ENCODE results near the gene CDC14B. TPM values are rescaled to one million over a fixed set of nuclear protein-coding genes. Genes with fewer than 3 reads are reported as not detected.

The CDC14B gene
- total RNA-seq, 2 donors from 2014 or later, result 12.7 to 17.3 TPM

DNA sequence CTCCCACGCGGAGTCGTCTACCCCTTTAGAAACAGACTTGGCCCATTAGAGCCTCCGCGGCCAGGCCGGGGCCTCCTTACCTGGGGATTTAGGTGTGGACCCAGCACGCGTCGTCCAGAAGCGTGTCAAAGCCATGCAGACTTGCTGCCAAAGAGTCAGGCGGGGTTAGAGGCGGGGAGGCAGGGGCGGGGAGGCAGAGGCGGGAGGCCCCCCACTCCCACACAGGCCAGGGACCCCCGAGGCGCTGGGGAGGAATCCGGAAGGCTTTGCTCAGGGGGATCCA lies 122.6 kb downstream of the CDC14B start:
- no peak overlapping the region for H3K9ac ChIP-seq (ENCODE audit: low read depth in 2 of 2, low read length in 2 of 2)
- H3K4me3 ChIP-seq, result no peak overlapping the region
- TF ChIP-seq, protein P1, sequence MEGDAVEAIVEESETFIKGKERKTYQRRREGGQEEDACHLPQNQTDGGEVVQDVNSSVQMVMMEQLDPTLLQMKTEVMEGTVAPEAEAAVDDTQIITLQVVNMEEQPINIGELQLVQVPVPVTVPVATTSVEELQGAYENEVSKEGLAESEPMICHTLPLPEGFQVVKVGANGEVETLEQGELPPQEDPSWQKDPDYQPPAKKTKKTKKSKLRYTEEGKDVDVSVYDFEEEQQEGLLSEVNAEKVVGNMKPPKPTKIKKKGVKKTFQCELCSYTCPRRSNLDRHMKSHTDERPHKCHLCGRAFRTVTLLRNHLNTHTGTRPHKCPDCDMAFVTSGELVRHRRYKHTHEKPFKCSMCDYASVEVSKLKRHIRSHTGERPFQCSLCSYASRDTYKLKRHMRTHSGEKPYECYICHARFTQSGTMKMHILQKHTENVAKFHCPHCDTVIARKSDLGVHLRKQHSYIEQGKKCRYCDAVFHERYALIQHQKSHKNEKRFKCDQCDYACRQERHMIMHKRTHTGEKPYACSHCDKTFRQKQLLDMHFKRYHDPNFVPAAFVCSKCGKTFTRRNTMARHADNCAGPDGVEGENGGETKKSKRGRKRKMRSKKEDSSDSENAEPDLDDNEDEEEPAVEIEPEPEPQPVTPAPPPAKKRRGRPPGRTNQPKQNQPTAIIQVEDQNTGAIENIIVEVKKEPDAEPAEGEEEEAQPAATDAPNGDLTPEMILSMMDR (IDR thresholded peaks at IDR 0.05), result no peak
- no peaks in the 10 kb centered on the region for H3K27me3 ChIP-seq
- no peak for DNase-seq
- H3K9me3 ChIP-seq, result no peaks in the 10 kb centered on the region
- no peak overlapping the region for H3K27ac ChIP-seq
- intact Hi-C loops (cut with DNase I), result no loop called here
- no peaks in the 10 kb centered on the region for H3K4me1 ChIP-seq
- H3K36me3 ChIP-seq, result no peaks in the 10 kb centered on the region

- TF ChIP-seq, protein P1 (IDR thresholded peaks at IDR 0.05), result no peak
- Histone ChIP-seq H3K36me3 (no peaks in the 10 kb centered on the region), H3K4me3 (no peak overlapping the region), H3K4me1 (no peaks in the 10 kb centered on the region), H3K27me3 (no peaks in the 10 kb centered on the region), H3K27ac (no peak overlapping the region), H3K9ac (ENCODE audit: low read depth in 2 of 2, low read length in 2 of 2) (no peak overlapping the region), H3K9me3 (no peaks in the 10 kb centered on the region)
- intact Hi-C loops (cut with DNase I), result no loop called here
- DNase-seq, result no peak
Observed at GRCh38 chr9:96496368-96497116, 123.1 kb downstream of the CDC14B start.

GRCh38 chr9:96495341-96495740 lies 124.3 kb downstream of the CDC14B start:
- H3K36me3 ChIP-seq, result no peaks in the 10 kb centered on the region
- TF ChIP-seq, protein P1 (IDR thresholded peaks at IDR 0.05), result no peak
- no peak for DNase-seq
- no peaks in the 10 kb centered on the region for H3K9me3 ChIP-seq
- H3K4me3 ChIP-seq, result no peak overlapping the region
- no peak overlapping the region for H3K9ac ChIP-seq (ENCODE audit: low read depth in 2 of 2, low read length in 2 of 2)
- intact Hi-C loops (cut with DNase I), result no loop called here
- H3K4me1 ChIP-seq, result no peaks in the 10 kb centered on the region
- no peak overlapping the region for H3K27ac ChIP-seq
- no peaks in the 10 kb centered on the region for H3K27me3 ChIP-seq

- Histone ChIP-seq H3K27ac (no peak overlapping the region), H3K4me1 (no peaks in the 10 kb centered on the region), H3K9me3 (no peaks in the 10 kb centered on the region), H3K9ac (ENCODE audit: low read depth in 2 of 2, low read length in 2 of 2) (no peak overlapping the region), H3K27me3 (no peaks in the 10 kb centered on the region), H3K4me3 (no peak overlapping the region), H3K36me3 (no peaks in the 10 kb centered on the region)
- intact Hi-C loops (cut with DNase I), result no loop called here
- TF ChIP-seq, protein P1 (IDR thresholded peaks at IDR 0.05), result no peak
- no peak for DNase-seq
Observed at GRCh38 chr9:96494215-96494800, 125.3 kb downstream of the CDC14B start.

DNA sequence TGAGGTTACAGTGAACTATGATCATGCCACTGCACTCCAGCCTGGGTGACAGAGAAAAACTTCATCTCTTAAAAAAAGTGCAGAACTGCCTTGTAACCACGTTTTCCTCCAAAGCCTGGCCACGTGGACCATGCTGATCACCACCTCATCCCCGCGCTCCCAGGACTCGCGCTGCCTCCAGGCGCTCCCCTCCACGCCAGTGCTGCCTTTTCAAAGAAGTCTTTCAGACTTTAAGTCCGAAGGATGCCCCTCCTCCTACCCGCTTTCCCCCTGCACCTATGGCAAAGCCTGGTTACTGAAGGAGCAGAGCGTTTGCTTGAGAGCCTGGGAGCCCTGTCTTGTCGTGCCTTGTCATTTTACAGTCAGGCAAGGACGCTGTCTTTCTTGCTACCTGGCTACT lies 125.9 kb downstream of the CDC14B start:
- TF ChIP-seq, protein P1 (IDR thresholded peaks at IDR 0.05), result no peak
- no peak for DNase-seq
- no peak overlapping the region for H3K9ac ChIP-seq (ENCODE audit: low read depth in 2 of 2, low read length in 2 of 2)
- H3K9me3 ChIP-seq, result no peaks in the 10 kb centered on the region
- no peak overlapping the region for H3K27ac ChIP-seq
- no peaks in the 10 kb centered on the region for H3K4me1 ChIP-seq
- no peaks in the 10 kb centered on the region for H3K27me3 ChIP-seq
- intact Hi-C loops (cut with DNase I), result no loop called here
- no peaks in the 10 kb centered on the region for H3K36me3 ChIP-seq
- H3K4me3 ChIP-seq, result no peak overlapping the region
